IMR-90 (cell line): ENCODE data around the gene ASPG. TPM values are rescaled to one million over a fixed set of nuclear protein-coding genes. Genes with fewer than 3 reads are reported as not detected.

ENCODE experiments used
- ATAC-seq: fragments of 200-7000 bp; cut with Tn5 transposase; 2 replicates; pipeline ENCODE4 v1.9.1; 2020; ENCODE audit warnings: low read depth, mild to moderate bottlenecking, moderate library complexity
- BruUV-seq: library from RNA; stranded (reverse); fragments of 400-500 nt; replicated peaks from 2 replicates; lab custom pipeline; 2021; lab: Mats Ljungman, UMichigan
- CTCF ChIA-PET: fragments of 300-600 bp; formaldehyde crosslinking; extraction: SDS; loops from one replicate; lab custom pipeline; 2021; ENCODE audit warnings: antibody characterized with exemption; lab: Yijun Ruan, JAX
- POLR2A ChIA-PET: fragments of 300-600 bp; sonication (Branson Sonifier 250); formaldehyde crosslinking; loops from one replicate; lab custom pipeline; 2022; ENCODE audit warnings: antibody characterized with exemption; ENCODE audit not compliant: unreplicated experiment; lab: Charles Lee
- DNase-seq: peaks from one replicate; pipeline ENCODE4 v3.0.0; 2013
- H2AFZ ChIP-seq: replicated peaks from 2 replicates; pipeline ENCODE3; 2013; ENCODE audit warnings: low read length, mild to moderate bottlenecking; ENCODE audit not compliant: poor library complexity
- H2AK5ac ChIP-seq: 2 replicates; pipeline ENCODE4 v1.6.1; 2013; ENCODE audit warnings: low read depth, low read length, inconsistent platforms
- H2AK9ac ChIP-seq: replicated peaks from 2 replicates; pipeline ENCODE3; 2013; ENCODE audit warnings: mild to moderate bottlenecking, low read depth, low read length, moderate library complexity; ENCODE audit not compliant: poor library complexity
- H2BK120ac ChIP-seq: 2 replicates; pipeline ENCODE4 v1.6.1; 2013; ENCODE audit warnings: low read depth, low read length, inconsistent platforms
- H2BK15ac ChIP-seq: 3 replicates; pipeline ENCODE4 v1.6.1; 2013; ENCODE audit warnings: low read depth, low read length, inconsistent platforms
- H2BK20ac ChIP-seq: 2 replicates; pipeline ENCODE4 v1.6.1; 2013; ENCODE audit warnings: low read depth, mild to moderate bottlenecking, inconsistent platforms, low read length, moderate library complexity
- H2BK5ac ChIP-seq: 2 replicates; pipeline ENCODE4 v1.6.1; 2013; ENCODE audit warnings: mild to moderate bottlenecking, low read depth, low read length, inconsistent platforms; ENCODE audit not compliant: poor library complexity, severe bottlenecking
- H3K14ac ChIP-seq: replicated peaks from 2 replicates; pipeline ENCODE4 v1.6.1; 2013; ENCODE audit warnings: low read depth, low read length, inconsistent platforms
- H3K18ac ChIP-seq: 2 replicates; pipeline ENCODE4 v1.6.1; 2013; ENCODE audit warnings: low read depth, low read length, control low read depth
- H3K23ac ChIP-seq: 2 replicates; pipeline ENCODE4 v1.6.1; 2013; ENCODE audit warnings: low read depth, low read length, inconsistent platforms
- H3K27ac ChIP-seq: 2 replicates; pipeline ENCODE4 v1.5.1; 2013; ENCODE audit warnings: mild to moderate bottlenecking, control low read depth, low read length; ENCODE audit not compliant: insufficient read depth
- H3K27me3 ChIP-seq: 2 replicates; pipeline ENCODE4 v1.6.1; 2013; ENCODE audit warnings: low read length; ENCODE audit not compliant: control insufficient read depth, insufficient read depth
- H3K36me3 ChIP-seq: 2 replicates; pipeline ENCODE4 v1.6.1; 2013; ENCODE audit warnings: low read length, mixed read lengths; ENCODE audit not compliant: control insufficient read depth, insufficient read depth
- H3K4ac ChIP-seq: 2 replicates; pipeline ENCODE4 v1.6.1; 2013; ENCODE audit warnings: low read depth, low read length, inconsistent platforms
- H3K4me1 ChIP-seq: 2 replicates; pipeline ENCODE4 v1.6.1; 2013; ENCODE audit warnings: low read length, mixed read lengths; ENCODE audit not compliant: control insufficient read depth, insufficient read depth
- H3K4me2 ChIP-seq: 2 replicates; pipeline ENCODE4 v1.6.1; 2013; ENCODE audit warnings: low read depth, mild to moderate bottlenecking, control low read depth, low read length, moderate library complexity
- H3K4me3 ChIP-seq: 2 replicates; pipeline ENCODE4 v1.5.1; 2013; ENCODE audit warnings: low read depth, mild to moderate bottlenecking, control low read depth, low read length, moderate library complexity; ENCODE audit not compliant: insufficient read depth
- H3K56ac ChIP-seq: 2 replicates; pipeline ENCODE4 v1.6.1; 2013; ENCODE audit warnings: low read length, inconsistent platforms; ENCODE audit not compliant: insufficient read depth; ENCODE audit errors: extremely low read depth
- H3K79me1 ChIP-seq, 2 experiments: 2 replicates each; pipeline ENCODE4 v1.6.1; 2013; ENCODE audit warnings: low read length in 2 of 2, inconsistent platforms in 1 of 2, low read depth in 1 of 2
- H3K9ac ChIP-seq: 2 replicates; pipeline ENCODE4 v1.6.1; 2013; ENCODE audit warnings: low read depth, low read length, control low read depth
- H3K9me1 ChIP-seq: 2 replicates; pipeline ENCODE4 v1.6.1; 2013; ENCODE audit warnings: low read length, inconsistent platforms; ENCODE audit not compliant: insufficient read depth
- H3K9me3 ChIP-seq: 2 replicates; pipeline ENCODE4 v1.6.1; 2013; ENCODE audit warnings: low read length; ENCODE audit not compliant: control insufficient read depth, insufficient read depth
- H4K20me1 ChIP-seq: 2 replicates; pipeline ENCODE4 v1.6.1; 2013; ENCODE audit warnings: low read length, inconsistent platforms; ENCODE audit not compliant: insufficient read depth
- H4K5ac ChIP-seq: 2 replicates; pipeline ENCODE4 v1.6.1; 2013; ENCODE audit warnings: mild to moderate bottlenecking, low read depth, low read length, control low read depth
- H4K8ac ChIP-seq, 2 experiments: 2 replicates each; pipeline ENCODE4 v1.6.1; 2013; ENCODE audit warnings: low read depth in 2 of 2, low read length in 2 of 2, control low read depth in 1 of 2, inconsistent platforms in 1 of 2
- H4K91ac ChIP-seq: 2 replicates; pipeline ENCODE4 v1.6.1; 2013; ENCODE audit warnings: low read depth, low read length, inconsistent platforms; ENCODE audit not compliant: insufficient read depth
- BHLHE40 ChIP-seq: fragments of 150-350 bp; IDR thresholded peaks from 2 replicates; pipeline ENCODE4 v1.6.1; 2016; ENCODE audit warnings: mild to moderate bottlenecking, low read depth, low read length
- CEBPB ChIP-seq: IDR thresholded peaks from 2 replicates; pipeline ENCODE4 v1.6.1; 2012; ENCODE audit warnings: low read depth, low read length, improper control_type of control experiment
- CHD1 ChIP-seq: IDR thresholded peaks from 2 replicates; pipeline ENCODE4 v1.6.1; 2012; ENCODE audit warnings: low read depth, low read length, improper control_type of control experiment
- CTCF ChIP-seq: conservative IDR thresholded peaks from 2 replicates; pipeline ENCODE4 v1.5.1; 2012; ENCODE audit warnings: mild to moderate bottlenecking, low read depth, low read length, improper control_type of control experiment
- ELK1 ChIP-seq: fragments of 150-350 bp; IDR thresholded peaks from 2 replicates; pipeline ENCODE4 v1.6.1; 2016; ENCODE audit warnings: low read depth, mild to moderate bottlenecking, low read length, moderate library complexity, borderline replicate concordance
- FOS ChIP-seq: fragments of 150-350 bp; IDR thresholded peaks from 2 replicates; pipeline ENCODE4 v1.6.1; 2016; ENCODE audit warnings: low read depth, low read length
- MAFK ChIP-seq: IDR thresholded peaks from 2 replicates; pipeline ENCODE4 v1.6.1; 2012; ENCODE audit warnings: low read depth, low read length, improper control_type of control experiment
- NFE2L2 ChIP-seq: fragments of 150-350 bp; IDR thresholded peaks from 2 replicates; pipeline ENCODE4 v1.6.1; 2016; ENCODE audit warnings: low read depth, mild to moderate bottlenecking, low read length
- RAD21 ChIP-seq: IDR thresholded peaks from 2 replicates; pipeline ENCODE4 v1.6.1; 2012; ENCODE audit warnings: low read length, improper control_type of control experiment
- RCOR1 ChIP-seq: IDR thresholded peaks from 2 replicates; pipeline ENCODE4 v1.6.1; 2012; ENCODE audit warnings: mild to moderate bottlenecking, low read length, improper control_type of control experiment; ENCODE audit not compliant: insufficient replicate concordance
- RFX5 ChIP-seq: IDR thresholded peaks from 2 replicates; pipeline ENCODE4 v1.8.0; 2012; ENCODE audit warnings: low read depth, mild to moderate bottlenecking, low read length, moderate library complexity
- USF2 ChIP-seq: fragments of 150-350 bp; IDR thresholded peaks from 2 replicates; pipeline ENCODE4 v1.6.1; 2017; ENCODE audit warnings: mild to moderate bottlenecking, antibody characterized with exemption, low read length, low read depth
- WGBS, 2 experiments: methylation state at CpG; one replicate each; pipeline versions ENCODE4 v1.1.5 to v1.1.7; 2013; ENCODE audit warnings: missing lambda C conversion rate in 2 of 2; ENCODE audit not compliant: insufficient read length in 1 of 2; ENCODE audit errors: extremely low coverage in 2 of 2; 5-methylcytosine and 5-hydroxymethylcytosine counted together
- dilution Hi-C: fragments of 300-500 bp; cut with HindIII; formaldehyde crosslinking; loops from one replicate; pipeline ENCODE4 v1.14.3; 2018; ENCODE audit warnings: low sequenced_read_pairs; ENCODE audit not compliant: unreplicated experiment
- in situ Hi-C: fragments of 300-500 bp; cut with MboI; formaldehyde crosslinking; loops from 3 replicates; pipeline ENCODE4 v1.14.3; 2019; ENCODE audit warnings: low sequenced_read_pairs, inconsistent platforms, mixed read lengths
- intact Hi-C: fragments of 100-400 bp; cut with micrococcal nuclease; formaldehyde crosslinking; loops from 2 replicates; pipeline ENCODE4 v1.10.0; 2022
- polyA plus RNA-seq, 3 experiments: library from polyadenylated mRNA; depleted of rRNA; stranded (reverse); fragments of >200 nt; gene quantifications; 2 replicates each; pipeline ENCODE4 v1.2.3, GENCODE V29; 2012; ENCODE audit warnings: low replicate concordance in 1 of 3
- total RNA-seq: library from RNA; depleted of rRNA; stranded (reverse); fragments of >200 nt; gene quantifications from 2 replicates; pipeline ENCODE4 v1.2.3, GENCODE V29; 2012

Gene ASPG
- total and polyA plus RNA-seq, 2 of the 4 experiments (the other 2 are of a cell fraction), result not detected

GRCh38 chr14:104044016-104044415, 41.5 kb upstream of the ASPG start:
- ATAC-seq, result no peak
- Histone ChIP-seq H3K56ac (no peak overlapping the region), H3K4me2 (no peak overlapping the region), H2BK120ac (no peak overlapping the region), H4K8ac (no peak overlapping the region), H3K23ac (no peak overlapping the region), H3K79me1 (no peaks in the 10 kb centered on the region), H3K36me3 (no peaks in the 10 kb centered on the region), H3K4me3 (no peak overlapping the region), H2AK9ac (no peak overlapping the region), H2AFZ (no peak overlapping the region), H3K27ac (no peak overlapping the region), H2BK20ac (no peak overlapping the region), H3K14ac (no peak overlapping the region), H3K4me1 (no peaks in the 10 kb centered on the region), H2AK5ac (no peak overlapping the region), H4K91ac (no peak overlapping the region), H2BK5ac (no peak overlapping the region), H3K4ac (no peak overlapping the region), H4K20me1 (no peaks in the 10 kb centered on the region), H3K18ac (no peak overlapping the region), H3K27me3 (peaks cover 2% of the 10 kb centered on the region; the same call in 1 of the 2 replicates), H3K9me1 (no peaks in the 10 kb centered on the region), H3K9ac (no peak overlapping the region), H4K5ac (no peak overlapping the region), H2BK15ac (no peak overlapping the region), H3K9me3 (no peaks in the 10 kb centered on the region)
- intact Hi-C loops (no loop called here), dilution Hi-C loops (no loop called here), in situ Hi-C loops (no loop called here)
- POLR2A ChIA-PET, result no interaction called here
- CTCF ChIA-PET, result no interaction called here
- WGBS, 2 experiments, result no CpG with 5 or more reads among the region's 6 CpGs
- BruUV-seq, result no TSS peak
- DNase-seq, result no peak
- no peak for TF ChIP-seq RAD21
- TF ChIP-seq CHD1, result no peak
- TF ChIP-seq RFX5, result no peak
- TF ChIP-seq ELK1, result no peak
- TF ChIP-seq USF2, result no peak
- TF ChIP-seq NFE2L2, result no peak
- TF ChIP-seq RCOR1, result no peak
- no peak for TF ChIP-seq BHLHE40
- TF ChIP-seq MAFK, result no peak
- TF ChIP-seq FOS, result no peak
- TF ChIP-seq CEBPB, result no peak
- TF ChIP-seq CTCF, result no peak
